GM12878 (cell line): ENCODE measurements around the gene MN1. TPM values are rescaled to one million over a fixed set of nuclear protein-coding genes. Genes with fewer than 3 reads are reported as not detected.

Experiments used
- ATAC-seq: fragments of 200-7000 bp; cut with Tn5 transposase; 3 replicates; pipeline ENCODE4 v1.9.1; 2020; ENCODE audit warnings: mild to moderate bottlenecking, moderate library complexity
- Bru-seq: library from RNA; stranded (reverse); fragments of 400-500 nt; gene quantifications from one replicate; lab custom pipeline; 2021; lab: Mats Ljungman, UMichigan
- BruChase-seq, 2 experiments: library from RNA; stranded (reverse); fragments of 400-500 nt; gene quantifications; one replicate each; lab custom pipeline; 2021; lab: Mats Ljungman, UMichigan
- BruUV-seq: library from RNA; stranded (reverse); fragments of 400-500 nt; replicated peaks from 2 replicates; lab custom pipeline; 2021; lab: Mats Ljungman, UMichigan
- CTCF ChIA-PET: fragments of 300-600 bp; sonication (Branson Sonifier 250); formaldehyde crosslinking; extraction: SDS; loops from one replicate; lab custom pipeline; 2021; ENCODE audit warnings: inconsistent platforms; lab: Yijun Ruan, JAX
- POLR2A ChIA-PET: fragments of 350-600 bp; formaldehyde crosslinking; extraction: SDS; loops from one replicate; lab custom pipeline; 2021; ENCODE audit warnings: inconsistent platforms; lab: Charles Lee
- RAD21 ChIA-PET: fragments of 300-600 bp; sonication (Branson Sonifier 250); formaldehyde crosslinking; loops from one replicate; lab custom pipeline; 2023; ENCODE audit warnings: antibody characterized with exemption; ENCODE audit not compliant: unreplicated experiment; lab: Charles Lee
- SMC1A ChIA-PET: fragments of 300-600 bp; sonication (Branson Sonifier 250); formaldehyde crosslinking; loops from one replicate; lab custom pipeline; 2023; ENCODE audit not compliant: unreplicated experiment, uncharacterized antibody; lab: Charles Lee
- DNase-seq: peaks from one replicate; pipeline ENCODE4 v3.0.0-alpha.2; 2011; ENCODE audit warnings: low read depth, low spot score
- FAIRE-seq: peaks from 3 replicates; lab custom pipeline; 2011; peaks lifted over from hg19 to GRCh38; lab: Jason Lieb, UNC
- H2AFZ ChIP-seq: 2 replicates; pipeline ENCODE4 v1.6.0; 2011; ENCODE audit warnings: low read depth, low read length, control low read depth; ENCODE audit not compliant: control insufficient read depth
- H3K27ac ChIP-seq: 2 replicates; pipeline ENCODE4 v1.5.1; 2011; ENCODE audit warnings: control low read depth; ENCODE audit not compliant: control insufficient read depth, insufficient read depth
- H3K27me3 ChIP-seq, 2 experiments: replicated peaks in 1 of 2; 2 replicates each; pipeline versions ENCODE4 v1.6.0 to v1.6.1; 2011; ENCODE audit warnings: low read length in 1 of 2; ENCODE audit not compliant: control insufficient read depth in 2 of 2, insufficient read depth in 2 of 2
- H3K36me3 ChIP-seq, 2 experiments: 2 replicates each; pipeline ENCODE4 v1.5.1; 2011; ENCODE audit warnings: low read length in 1 of 2; ENCODE audit not compliant: control insufficient read depth in 2 of 2, insufficient read depth in 2 of 2
- H3K4me1 ChIP-seq: 2 replicates; pipeline ENCODE4 v1.6.1; 2011; ENCODE audit warnings: mild to moderate bottlenecking, low read length, moderate library complexity, mixed read lengths; ENCODE audit not compliant: control insufficient read depth, insufficient read depth
- H3K4me2 ChIP-seq: 2 replicates; pipeline ENCODE4 v1.6.0; 2011; ENCODE audit warnings: control low read depth; ENCODE audit not compliant: control insufficient read depth, insufficient read depth
- H3K4me3 ChIP-seq: fragments of 200-600 bp; sonication (generic); 2 replicates; pipeline ENCODE4 v1.5.1; 2016
- H3K79me2 ChIP-seq: 2 replicates; pipeline ENCODE4 v1.6.0; 2011; ENCODE audit warnings: low read length; ENCODE audit not compliant: control insufficient read depth, insufficient read depth
- H3K9ac ChIP-seq: 2 replicates; pipeline ENCODE4 v1.8.0; 2011; ENCODE audit warnings: low read length, control low read depth, mixed read lengths; ENCODE audit not compliant: control insufficient read depth, insufficient read depth
- H3K9me3 ChIP-seq: replicated peaks from 3 replicates; pipeline ENCODE4 v1.5.1; 2011; ENCODE audit warnings: mild to moderate bottlenecking, low read length; ENCODE audit not compliant: control insufficient read depth, insufficient read depth
- H4K20me1 ChIP-seq: 2 replicates; pipeline ENCODE4 v1.6.0; 2011; ENCODE audit not compliant: control insufficient read depth, insufficient read depth
- FOXK2 ChIP-seq: fragments of 450-650 bp; IDR thresholded peaks from 2 replicates; pipeline ENCODE4 v1.6.1; 2017; ENCODE audit warnings: mild to moderate bottlenecking, moderate library complexity
- HDAC6 ChIP-seq: fragments of 200-600 bp; sonication (generic); IDR thresholded peaks from one replicate; pipeline ENCODE4 v1.8.0; 2017; ENCODE audit warnings: antibody characterized with exemption; ENCODE audit not compliant: unreplicated experiment
- NBN ChIP-seq: fragments of 450-650 bp; IDR thresholded peaks from 2 replicates; pipeline ENCODE4 v1.6.1; 2016
- NFYA ChIP-seq: IDR thresholded peaks from 2 replicates; pipeline ENCODE4 v1.6.1; 2011; ENCODE audit warnings: low read depth, mild to moderate bottlenecking, low read length, improper control_type of control experiment, borderline replicate concordance
- POLR2AphosphoS5 ChIP-seq: IDR thresholded peaks from 2 replicates; pipeline ENCODE4 v1.6.1; 2011; ENCODE audit warnings: mild to moderate bottlenecking, low read length, inconsistent platforms
- SMARCA5 ChIP-seq: fragments of 450-650 bp; IDR thresholded peaks from 2 replicates; pipeline ENCODE4 v1.6.1; 2017; ENCODE audit warnings: mild to moderate bottlenecking
- ZNF207 ChIP-seq: fragments of 450-650 bp; IDR thresholded peaks from 2 replicates; pipeline ENCODE4 v1.6.1; 2014; ENCODE audit warnings: antibody characterized with exemption, mild to moderate bottlenecking, borderline replicate concordance
- ZNF592 ChIP-seq: fragments of 450-650 bp; IDR thresholded peaks from 2 replicates; pipeline ENCODE4 v1.6.1; 2017; ENCODE audit warnings: mild to moderate bottlenecking, moderate library complexity
- WGBS: methylation state at CpG from one replicate; pipeline ENCODE4 v1.1.6; 2016; ENCODE audit warnings: low lambda C conversion rate; ENCODE audit not compliant: insufficient replicate concordance, insufficient coverage; ENCODE audit errors: missing lambda C conversion rate; 5-methylcytosine and 5-hydroxymethylcytosine counted together
- in situ Hi-C: fragments of 300-500 bp; cut with MboI; formaldehyde crosslinking; loops from 9 replicates; pipeline ENCODE4 v1.14.3; 2018; ENCODE audit warnings: mixed read lengths
- intact Hi-C: fragments of 100-400 bp; cut with micrococcal nuclease; formaldehyde crosslinking; loops from one replicate; pipeline ENCODE4 v1.14.2; 2022; ENCODE audit not compliant: unreplicated experiment
- long read RNA-seq, 2 experiments: library from polyadenylated mRNA; unstranded; transcript quantifications; one replicate each; pipeline ENCODE4 v2.0.0, GENCODE V29; 2019 to 2020
- polyA minus RNA-seq, 3 experiments: library from RNA; depleted of rRNA, polyadenylated mRNA; stranded (reverse); fragments of >200 nt; gene quantifications; 2 replicates each; pipeline ENCODE4 v1.2.3, GENCODE V29; 2011
- polyA plus RNA-seq, 11 experiments: library from polyadenylated mRNA; depleted of rRNA in 4 of 11; unstranded in 6 of 11; stranded (reverse) in 5 of 11; fragments of >200 nt; fragmentation: Nextera tagmentation in 4 of 11; fragmentation: Illumina TruSeq in 1 of 11; extraction: Ambion mirVana in 4 of 11; extraction: Trizol in 1 of 11; gene quantifications; 1 replicate in 1 of 11; 2 replicates in 10 of 11; pipeline versions ENCODE4 v1.2.1 to v1.2.3, GENCODE V29; 2011 to 2016; ENCODE audit warnings: inconsistent platforms in 2 of 11, missing spikeins in 2 of 11, low read depth in 1 of 11
- total RNA-seq, 4 experiments: library from RNA; depleted of rRNA in 3 of 4; stranded (reverse); fragments of >200 nt in 3 of 4; fragmentation: Illumina TruSeq in 1 of 4; extraction: Trizol in 1 of 4; gene quantifications; 2 replicates each; pipeline versions ENCODE4 v1.2.1 to v1.2.3, GENCODE V29; 2013 to 2021

Gene MN1
- total RNA-seq (2013; cell fraction: nucleolus; rRNA removed), result 0.12 and 0.46 TPM in 2 replicates
- under 0.01 TPM in 1 of 2 replicates, not detected in the other for total RNA-seq (2014; rRNA removed)
- total RNA-seq (2014; rRNA removed; fragmentation: Illumina TruSeq; extraction: Trizol), result under 0.01 TPM in 1 of 2 replicates, not detected in the other
- total RNA-seq (2021), result 0.03 and 0.11 TPM in 2 replicates
- polyA plus RNA-seq (2011; ENCODE audit: low read depth), result 0.03 TPM
- 0.04 and 0.12 TPM in 2 replicates for polyA plus RNA-seq (2011; rRNA removed)
- 0.01 and 0.05 TPM in 2 replicates for polyA plus RNA-seq (2011; cell fraction: cytosol; rRNA removed)
- 0.09 and 0.30 TPM in 2 replicates for polyA plus RNA-seq (2011; cell fraction: nucleus; rRNA removed)
- 0.06 and 0.42 TPM in 2 replicates for polyA plus RNA-seq (2012)
- polyA plus RNA-seq (2014; fragmentation: Illumina TruSeq; extraction: Trizol), result 0.24 TPM in 1 of 2 replicates, not detected in the other
- not detected for polyA plus RNA-seq (2014; fragmentation: Nextera tagmentation; extraction: Ambion mirVana)
- 0.01 TPM in 1 of 2 replicates, not detected in the other for polyA plus RNA-seq (2014; rRNA removed)
- under 1 TPM in 1 of 2 experiments, not detected in 1; 0.14 TPM for polyA plus RNA-seq (2016; fragmentation: Nextera tagmentation; extraction: Ambion mirVana)
- polyA minus RNA-seq (2011; rRNA and poly(A)+ RNA removed), result not detected in 2 replicates
- polyA minus RNA-seq (2011; cell fraction: cytosol; rRNA and poly(A)+ RNA removed), result not detected in 2 replicates
- 0.29 TPM in 1 of 2 replicates, not detected in the other for polyA minus RNA-seq (2011; cell fraction: nucleus; rRNA and poly(A)+ RNA removed)
- Bru-seq, nascent RNA, result percentile 29 among the genes with signal in this experiment
- percentile 41 among the genes with signal in this experiment for BruChase-seq, experiment 1, labeled RNA remaining after a 6-hour chase
- BruChase-seq, experiment 2, labeled RNA remaining after a 2-hour chase, result percentile 41 among the genes with signal in this experiment
- long read RNA-seq, experiment 1, result 0 reads
- long read RNA-seq, experiment 2, result 0 reads

GRCh38 chr22:27801616-27802345 lies at the start of gene MN1:
Gene MN1 (minus strand): TSS chr22:27801756. CDS start chr22:27800543, 1,213 bp downstream.
- H3K27ac ChIP-seq, result no peak within 1 kb of the TSS
- no peak for TF ChIP-seq POLR2AphosphoS5
- no peak for TF ChIP-seq ZNF592
- no peak for TF ChIP-seq ZNF207
- no peak for TF ChIP-seq NBN
- TF ChIP-seq HDAC6, result peak; percentile 24
- no peak for TF ChIP-seq NFYA
- TF ChIP-seq SMARCA5, result no peak
- TF ChIP-seq FOXK2, result no peak
- peak within 1 kb of the TSS; percentile 26; the same call in 1 of the 2 replicates for H3K4me2 ChIP-seq
- ChIA-PET RAD21 (no interaction called here), CTCF (no interaction called here), POLR2A (no interaction called here), SMC1A (no interaction called here)
- H2AFZ ChIP-seq, result no peak within 1 kb of the TSS
- no peaks in the 10 kb centered on the region for H3K9me3 ChIP-seq
- 9% methylated on average over 45 of the region's 59 CpGs for WGBS
- peak within 1 kb of the TSS; percentile 16; the same call in 1 of the 2 replicates for H3K4me3 ChIP-seq
- in situ Hi-C loops, result no loop called here
- peaks cover 0 to 6% of the 10 kb centered on the region in 2 experiments; a peak in 3 of 4 replicates for H3K27me3 ChIP-seq
- ATAC-seq, result no peak
- FAIRE-seq, result no peak
- no peak for DNase-seq
- BruUV-seq, result no TSS peak
- H3K9ac ChIP-seq, result no peak within 1 kb of the TSS
- H4K20me1 ChIP-seq, result no peaks in the 10 kb centered on the region
- H3K79me2 ChIP-seq, result no peaks in the 10 kb centered on the region
- intact Hi-C loops, result loop anchor here (5.0 kb wide), 2 partner anchors 394 to 1044 kb away; no protein-coding TSS in a partner anchor
- no peaks in the 10 kb centered on the region for H3K4me1 ChIP-seq
- no peaks in the 10 kb centered on the region for H3K36me3 ChIP-seq
